H1 (cell line): ENCODE data around the gene GRID1. TPM values are rescaled to one million over a fixed set of nuclear protein-coding genes. Genes with fewer than 3 reads are reported as not detected.

Experiments
- CTCF ChIA-PET: fragments of 300-600 bp; sonication (Branson Sonifier 250); formaldehyde crosslinking; loops from one replicate; lab custom pipeline; 2021; ENCODE audit not compliant: partially characterized antibody; lab: Charles Lee
- POLR2A ChIA-PET: fragments of 300-600 bp; sonication (Branson Sonifier 250); formaldehyde crosslinking; loops from one replicate; lab custom pipeline; 2021; ENCODE audit warnings: inconsistent platforms; ENCODE audit not compliant: partially characterized antibody; lab: Charles Lee
- DNase-seq, 2 experiments: peaks; one replicate each; pipeline versions ENCODE4 v3.0.0 to v3.0.0-alpha.2; 2010 to 2022; ENCODE audit warnings: low spot score in 2 of 2, low read depth in 1 of 2, mixed read lengths in 1 of 2
- FAIRE-seq: peaks from 2 replicates; lab custom pipeline; 2011; peaks lifted over from hg19 to GRCh38; lab: Jason Lieb, UNC
- H2AFZ ChIP-seq: 2 replicates; pipeline ENCODE4 v1.8.1; 2012; ENCODE audit warnings: low read length, inconsistent platforms
- H2AK5ac ChIP-seq: 2 replicates; pipeline ENCODE4 v1.6.1; 2013; ENCODE audit warnings: low read depth, low read length
- H2BK120ac ChIP-seq: replicated peaks from 2 replicates; pipeline ENCODE3; 2013; ENCODE audit warnings: low read depth, low read length, inconsistent platforms
- H2BK12ac ChIP-seq: 2 replicates; pipeline ENCODE4 v1.6.1; 2013; ENCODE audit warnings: low read depth, low read length
- H2BK15ac ChIP-seq: 2 replicates; pipeline ENCODE4 v1.6.1; 2013; ENCODE audit warnings: low read length
- H2BK20ac ChIP-seq: 2 replicates; pipeline ENCODE4 v1.6.1; 2013; ENCODE audit warnings: low read length
- H2BK5ac ChIP-seq: 2 replicates; pipeline ENCODE4 v1.6.1; 2013; ENCODE audit warnings: low read depth, low read length
- H3K14ac ChIP-seq: 2 replicates; pipeline ENCODE4 v1.6.1; 2013; ENCODE audit warnings: inconsistent platforms; ENCODE audit not compliant: insufficient read length
- H3K18ac ChIP-seq: 2 replicates; pipeline ENCODE4 v1.6.1; 2013; ENCODE audit warnings: low read length; ENCODE audit errors: extremely low read depth
- H3K23ac ChIP-seq: 2 replicates; pipeline ENCODE4 v1.6.1; 2013; ENCODE audit warnings: inconsistent platforms; ENCODE audit not compliant: insufficient read length
- H3K23me2 ChIP-seq: 2 replicates; pipeline ENCODE4 v1.6.1; 2013; ENCODE audit warnings: low read depth, low read length
- H3K27ac ChIP-seq: 2 replicates; pipeline ENCODE4 v1.6.1; 2011; ENCODE audit warnings: low read depth, low read length, inconsistent platforms
- H3K27me3 ChIP-seq, 4 experiments: replicated peaks in 1 of 4; 1 replicate in 1 of 4; 2 replicates in 3 of 4; pipeline versions ENCODE4 v1.6.1 to v1.8.1; 2011 to 2013; ENCODE audit warnings: low read length in 3 of 4, mild to moderate bottlenecking in 3 of 4, inconsistent platforms in 2 of 4, mixed read lengths in 2 of 4, moderate library complexity in 1 of 4; ENCODE audit not compliant: control insufficient read depth in 3 of 4, insufficient read depth in 3 of 4; ENCODE audit errors: extremely low read depth in 1 of 4
- H3K36me3 ChIP-seq, 4 experiments: 2 replicates each; pipeline versions ENCODE4 v1.6.1 to v1.8.1; 2011 to 2013; ENCODE audit warnings: mild to moderate bottlenecking in 4 of 4, low read length in 3 of 4, moderate library complexity in 2 of 4, control low read depth in 1 of 4, inconsistent platforms in 1 of 4; ENCODE audit not compliant: insufficient read depth in 4 of 4, control insufficient read depth in 2 of 4
- H3K4ac ChIP-seq: replicated peaks from 2 replicates; pipeline ENCODE3; 2013; ENCODE audit warnings: low read length, low read depth, mixed read lengths, inconsistent platforms; ENCODE audit not compliant: insufficient read length
- H3K4me1 ChIP-seq, 4 experiments: replicated peaks in 1 of 4; 1 replicate in 1 of 4; 2 replicates in 3 of 4; pipeline versions ENCODE4 v1.6.1 to v1.8.1; 2011 to 2013; ENCODE audit warnings: low read length in 3 of 4, inconsistent platforms in 2 of 4, mixed read lengths in 1 of 4; ENCODE audit not compliant: insufficient read depth in 4 of 4, control insufficient read depth in 3 of 4
- H3K4me2 ChIP-seq, 2 experiments: 2 replicates each; pipeline versions ENCODE4 v1.6.1 to v1.8.1; 2011 to 2013; ENCODE audit warnings: low read depth in 2 of 2, low read length in 2 of 2, control low read depth in 1 of 2, inconsistent platforms in 1 of 2, mild to moderate bottlenecking in 1 of 2; ENCODE audit not compliant: insufficient read depth in 1 of 2
- H3K4me3 ChIP-seq, 4 experiments: fragments of 200-600, 300-600 bp in 1 of 4; sonication (generic), shearing (Covaris generic), sonication (Bioruptor Twin) in 1 of 4; 2 replicates each; pipeline versions ENCODE4 v1.5.1 to v1.8.1; 2011 to 2016; ENCODE audit warnings: low read length in 4 of 4, low read depth in 3 of 4, control low read depth in 2 of 4, inconsistent platforms in 2 of 4, mild to moderate bottlenecking in 2 of 4, mixed read lengths in 1 of 4, moderate library complexity in 1 of 4; ENCODE audit not compliant: insufficient read depth in 2 of 4; ENCODE audit errors: extremely low read depth in 1 of 4
- H3K56ac ChIP-seq: replicated peaks from 2 replicates; pipeline ENCODE3; 2013; ENCODE audit warnings: low read depth, mild to moderate bottlenecking, mixed read lengths, low read length, inconsistent platforms; ENCODE audit not compliant: insufficient read length
- H3K79me1 ChIP-seq: 2 replicates; pipeline ENCODE4 v1.6.1; 2013; ENCODE audit warnings: low read depth, low read length, control low read depth
- H3K79me2 ChIP-seq, 2 experiments: 2 replicates each; pipeline versions ENCODE4 v1.6.1 to v1.8.1; 2012 to 2013; ENCODE audit warnings: low read length in 2 of 2, mild to moderate bottlenecking in 2 of 2, inconsistent platforms in 1 of 2; ENCODE audit not compliant: insufficient read depth in 2 of 2, control insufficient read depth in 1 of 2
- H3K9ac ChIP-seq, 4 experiments: replicated peaks in 1 of 4; 1 replicate in 1 of 4; 2 replicates in 3 of 4; pipeline versions ENCODE4 v1.6.1 to v1.8.1; 2011 to 2013; ENCODE audit warnings: low read depth in 3 of 4, low read length in 3 of 4, control low read depth in 2 of 4, mild to moderate bottlenecking in 2 of 4, moderate library complexity in 2 of 4, inconsistent platforms in 1 of 4; ENCODE audit errors: extremely low read depth in 1 of 4
- H3K9me3 ChIP-seq, 2 experiments: 2 replicates each; pipeline versions ENCODE4 v1.6.1 to v1.8.1; 2012 to 2013; ENCODE audit warnings: mild to moderate bottlenecking in 2 of 2, moderate library complexity in 2 of 2, control low read depth in 1 of 2, inconsistent platforms in 1 of 2, low read depth in 1 of 2, low read length in 1 of 2, mixed read lengths in 1 of 2; ENCODE audit not compliant: insufficient read depth in 2 of 2
- H4K20me1 ChIP-seq, 2 experiments: replicated peaks in 1 of 2; 2 replicates each; pipeline versions ENCODE3 to v1.8.1; 2011 to 2013; ENCODE audit warnings: inconsistent platforms in 2 of 2, low read length in 2 of 2, mild to moderate bottlenecking in 1 of 2; ENCODE audit not compliant: insufficient read depth in 2 of 2, control insufficient read depth in 1 of 2
- H4K5ac ChIP-seq: 2 replicates; pipeline ENCODE4 v1.6.1; 2013; ENCODE audit warnings: low read length, low read depth, mixed read lengths, inconsistent platforms; ENCODE audit not compliant: insufficient read length
- H4K8ac ChIP-seq: 2 replicates; pipeline ENCODE4 v1.8.0; 2013; ENCODE audit warnings: mild to moderate bottlenecking, moderate library complexity, low read length, inconsistent platforms; ENCODE audit not compliant: insufficient read depth; ENCODE audit errors: extremely low read depth
- H4K91ac ChIP-seq: replicated peaks from 2 replicates; pipeline ENCODE3; 2013; ENCODE audit warnings: low read length, mixed read lengths, inconsistent platforms; ENCODE audit not compliant: insufficient read length
- CBX8 ChIP-seq: fragments of 300-800, 300-1000 bp; sonication (generic); IDR thresholded peaks from 2 replicates; pipeline ENCODE4 v1.7.1; 2016; ENCODE audit warnings: low read depth, low read length, borderline replicate concordance
- JUN ChIP-seq: IDR thresholded peaks from 2 replicates; pipeline ENCODE4 v1.6.1; 2011; ENCODE audit warnings: low read depth, mild to moderate bottlenecking, improper control_type of control experiment, low read length
- NRF1 ChIP-seq: IDR thresholded peaks from 2 replicates; pipeline ENCODE4 v1.6.1; 2011; ENCODE audit warnings: mild to moderate bottlenecking, low read depth, low read length, improper control_type of control experiment
- PHF8 ChIP-seq: fragments of 200-600 bp; sonication (generic); conservative IDR thresholded peaks from 2 replicates; pipeline ENCODE4 v1.7.1; 2012; ENCODE audit warnings: low read depth, mild to moderate bottlenecking, inconsistent platforms, low read length, moderate library complexity
- RFX5 ChIP-seq: IDR thresholded peaks from 2 replicates; pipeline ENCODE4 v1.6.1; 2011; ENCODE audit warnings: low read depth, low read length, improper control_type of control experiment, borderline replicate concordance
- SRF ChIP-seq: IDR thresholded peaks from 2 replicates; pipeline ENCODE4 v1.6.1; 2011; ENCODE audit warnings: mild to moderate bottlenecking, low read depth, low read length, moderate library complexity
- WGBS, 2 experiments: shearing (Covaris generic) in 1 of 2; methylation state at CpG; one replicate each; pipeline versions ENCODE4 v1.1.6 to v1.1.7; 2013 to 2015; ENCODE audit warnings: low lambda C conversion rate in 2 of 2, mixed read lengths in 2 of 2, inconsistent platforms in 1 of 2, low coverage in 1 of 2, missing lambda C conversion rate in 1 of 2; ENCODE audit not compliant: insufficient replicate concordance in 2 of 2, insufficient coverage in 1 of 2, insufficient read length in 1 of 2; ENCODE audit errors: extremely low coverage in 1 of 2, missing lambda C conversion rate in 1 of 2; 5-methylcytosine and 5-hydroxymethylcytosine counted together
- polyA plus RNA-seq, 7 experiments: library from polyadenylated mRNA; depleted of rRNA in 3 of 7; stranded (reverse) in 5 of 7; unstranded in 2 of 7; fragments of >200 nt in 5 of 7; fragments of 200-250 nt in 2 of 7; gene quantifications; 1 replicate in 5 of 7; 2 replicates in 1 of 7; 4 replicates in 1 of 7; pipeline versions ENCODE4 v1.2.1 to v1.2.3, GENCODE V29; 2011 to 2013; ENCODE audit warnings: missing spikeins in 2 of 7, mixed read lengths in 2 of 7
- total RNA-seq: library from RNA; stranded (reverse); fragmentation: NEBNext Ultra II Directional; extraction: Animal tissue kit (Norgen Biotek cat#: 25700); gene quantifications from 2 replicates; pipeline ENCODE4 v1.2.1, GENCODE V29; 2021

GRID1 gene
- total and polyA plus RNA-seq, 2 of the 8 experiments (the other 6 are each of a cell fraction or from before 2014, with no cell fraction given): 0.22 to 0.30 TPM

DNA sequence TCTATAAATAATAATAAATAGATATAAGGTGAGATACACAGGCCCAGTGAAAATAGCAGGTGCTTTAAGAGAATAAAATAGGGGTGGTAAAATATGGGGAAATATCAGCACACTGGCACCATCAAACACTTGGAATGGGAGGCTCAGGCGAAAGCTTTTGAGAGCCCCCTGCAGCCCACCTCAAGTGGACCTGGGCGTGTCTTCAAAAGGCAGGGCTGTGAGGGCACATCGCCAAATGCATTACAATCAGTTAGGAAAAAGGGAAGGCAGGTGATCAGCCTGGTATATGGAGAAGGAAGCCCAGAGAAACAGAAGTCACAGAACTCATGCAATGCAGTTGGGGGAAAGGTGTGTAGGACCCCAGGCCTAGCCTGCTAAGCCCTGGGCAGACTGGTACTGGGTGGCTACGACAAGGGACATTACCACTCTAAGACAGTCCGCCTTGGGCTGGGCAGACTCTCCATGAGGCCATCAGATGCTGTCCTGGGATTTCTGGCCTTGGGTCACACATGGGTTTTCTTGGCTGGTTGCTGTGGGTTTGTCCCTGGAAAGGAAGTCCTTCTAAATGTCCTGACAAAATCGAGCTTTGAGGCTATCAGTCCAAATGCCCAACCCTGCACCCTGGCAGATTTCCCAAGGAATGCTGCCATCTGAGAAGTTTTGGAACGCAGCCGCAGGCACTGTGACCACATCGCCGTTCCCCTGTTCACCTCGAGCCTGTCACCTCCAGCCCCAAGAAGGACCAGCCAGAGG lies 330.6 kb downstream of the GRID1 start:
- H2BK20ac ChIP-seq: no peak overlapping the region
- no peak for FAIRE-seq
- no peak overlapping the region for H4K91ac ChIP-seq
- no peak for TF ChIP-seq PHF8
- no peak for TF ChIP-seq SRF
- no peak for TF ChIP-seq JUN
- no peak for TF ChIP-seq NRF1
- TF ChIP-seq CBX8: no peak
- TF ChIP-seq RFX5: no peak
- H3K23ac ChIP-seq: no peak overlapping the region
- H2BK12ac ChIP-seq: no peak overlapping the region
- H4K20me1 ChIP-seq: no peaks in the 10 kb centered on the region
- H3K14ac ChIP-seq: no peak overlapping the region
- H2AFZ ChIP-seq: no peak overlapping the region
- H3K79me1 ChIP-seq: no peaks in the 10 kb centered on the region
- no peaks in the 10 kb centered on the region for H3K27me3 ChIP-seq
- H3K9me3 ChIP-seq: peaks cover 10 to 16% of the 10 kb centered on the region in 2 experiments
- POLR2A ChIA-PET: no interaction called here
- DNase-seq: no peak
- no peak overlapping the region for H3K56ac ChIP-seq
- H4K5ac ChIP-seq: no peak overlapping the region
- H3K18ac ChIP-seq: no peak overlapping the region
- H2BK5ac ChIP-seq: no peak overlapping the region
- H2BK120ac ChIP-seq: no peak overlapping the region
- no peak overlapping the region for H2BK15ac ChIP-seq
- H3K79me2 ChIP-seq: no peaks in the 10 kb centered on the region
- H3K23me2 ChIP-seq: peaks cover 3% of the 10 kb centered on the region; the same call in 1 of the 2 replicates
- H3K9ac ChIP-seq: no peak overlapping the region
- 88% methylated on average over 11 of the region's 11 CpGs; no CpG with 5 or more reads in 1 of the 2 experiments for WGBS, 2 experiments
- H3K4me2 ChIP-seq: no peak overlapping the region
- H2AK5ac ChIP-seq: no peak overlapping the region
- no peak overlapping the region for H4K8ac ChIP-seq
- no peaks in the 10 kb centered on the region for H3K36me3 ChIP-seq
- no peaks in the 10 kb centered on the region for H3K4me1 ChIP-seq
- CTCF ChIA-PET: interaction anchor here (1.5 kb wide), 1 partner anchor 67 kb away, joined by 4 read pairs; no protein-coding TSS in a partner anchor
- no peak overlapping the region for H3K4ac ChIP-seq
- H3K4me3 ChIP-seq: no peak overlapping the region
- no peak overlapping the region for H3K27ac ChIP-seq
